Activated CD4-positive, alpha-beta T cell treated with anti-CD3 and anti-CD28 coated beads, Interleukin-2, amount 10 ng/mL, durations not matched to agents 24 days and 14 days (primary cell): ENCODE measurements around the gene ATP2A3. TPM values are rescaled to one million over a fixed set of nuclear protein-coding genes. Genes with fewer than 3 reads are reported as not detected.

Source experiments
- DNase-seq: peaks from one replicate; pipeline ENCODE4 v3.0.0; 2022
- H3K27ac Mint-ChIP-seq: one replicate; pipeline ENCODE4 v1.8.0; 2022; ENCODE audit warnings: mild to moderate bottlenecking, mixed read lengths
- H3K27me3 Mint-ChIP-seq: one replicate; pipeline ENCODE4 v1.8.0; 2022; ENCODE audit warnings: mixed read lengths
- H3K36me3 Mint-ChIP-seq: one replicate; pipeline ENCODE4 v1.8.0; 2022; ENCODE audit warnings: low read depth, mild to moderate bottlenecking, mixed read lengths
- H3K4me1 Mint-ChIP-seq: one replicate; pipeline ENCODE4 v1.8.0; 2021; ENCODE audit warnings: mixed read lengths
- H3K4me3 Mint-ChIP-seq: one replicate; pipeline ENCODE4 v1.8.0; 2022; ENCODE audit warnings: mild to moderate bottlenecking, moderate library complexity, mixed read lengths
- H3K9me3 Mint-ChIP-seq: one replicate; pipeline ENCODE4 v1.8.0; 2021; ENCODE audit warnings: mixed read lengths
- intact Hi-C: fragments of 100-400 bp; cut with micrococcal nuclease; formaldehyde crosslinking; loops from one replicate; pipeline ENCODE4 v1.15.1; 2023
- total RNA-seq: library from RNA; stranded (reverse); gene quantifications from 2 replicates; pipeline ENCODE4 v1.2.3, GENCODE V29; 2022

ATP2A3 gene
- total RNA-seq, 1 donor from 2014 or later: 110 TPM

DNA sequence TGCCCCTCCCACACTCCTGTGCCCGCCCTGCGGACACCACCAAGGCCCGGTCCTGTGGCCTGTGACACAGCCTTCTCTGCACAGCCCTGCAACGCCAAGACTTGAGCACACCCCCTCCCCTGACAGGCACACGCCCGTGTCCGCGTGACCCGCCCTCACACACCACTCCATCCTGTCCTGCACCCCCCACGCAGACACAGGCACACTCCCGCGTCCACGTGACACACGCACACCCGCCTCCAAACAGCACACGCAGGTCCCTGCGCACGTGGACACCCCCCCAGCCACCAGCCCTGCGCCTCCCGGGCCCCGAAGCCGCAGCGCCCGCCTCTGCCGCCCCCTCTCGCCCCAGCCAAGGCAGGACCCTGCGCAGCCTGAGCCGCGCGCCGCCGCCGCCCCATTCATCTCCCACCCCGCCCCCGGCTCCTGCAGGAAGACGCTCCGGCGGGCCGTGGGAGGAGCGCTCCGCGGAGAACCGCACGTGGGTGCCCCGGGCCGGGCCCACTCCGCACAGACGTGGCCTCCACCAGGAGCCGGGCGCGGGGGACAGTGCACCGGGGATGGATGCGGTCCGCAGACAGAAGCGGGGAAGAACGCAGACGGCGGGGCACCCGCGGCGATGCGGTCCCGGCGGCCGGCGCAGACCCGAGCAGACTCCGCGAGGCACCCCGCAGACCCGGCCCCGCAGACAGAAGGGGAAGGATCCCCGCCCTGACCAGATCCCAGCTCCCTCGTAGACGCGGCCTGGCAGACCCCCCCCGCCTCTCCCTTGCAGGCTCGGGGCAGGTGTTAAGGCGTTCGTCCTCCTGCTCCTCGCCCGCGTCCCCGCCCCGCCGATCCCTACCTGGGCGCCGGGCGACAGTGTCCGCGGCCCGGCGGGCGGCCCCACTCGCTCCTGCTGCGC is 71.9 kb downstream of the ATP2A3 start:
- Mint-ChIP-seq H3K4me1 (peaks cover 28% of the 10 kb centered on the region), H3K4me3 (peak overlapping the region; percentile 78), H3K27ac (peak overlapping the region; percentile 75)

GRCh38 chr17:3891626-3892094 is 72.6 kb downstream of the ATP2A3 start:
- Mint-ChIP-seq H3K27me3 (peaks cover 7% of the 10 kb centered on the region), H3K27ac (peak overlapping the region; percentile 75), H3K4me3 (peak overlapping the region; percentile 78), H3K4me1 (peaks cover 35% of the 10 kb centered on the region), H3K9me3 (no peaks in the 10 kb centered on the region), H3K36me3 (peaks cover 3% of the 10 kb centered on the region)
- intact Hi-C loops: loop anchor here (2.0 kb wide), 2 partner anchors 19 to 73 kb away; partner anchors contain the start of gene ATP2A3
- DNase-seq: no peak

More for the DNA sequence above, 71.9 kb downstream of the ATP2A3 start:
- Mint-ChIP-seq H3K9me3 (no peaks in the 10 kb centered on the region), H3K36me3 (peaks cover 3% of the 10 kb centered on the region), H3K27me3 (peaks cover 7% of the 10 kb centered on the region)
- peak; percentile 93 for DNase-seq
- intact Hi-C loops: loop anchor here (2.0 kb wide), 2 partner anchors 18 to 72 kb away; partner anchors contain the start of gene ATP2A3

DNA sequence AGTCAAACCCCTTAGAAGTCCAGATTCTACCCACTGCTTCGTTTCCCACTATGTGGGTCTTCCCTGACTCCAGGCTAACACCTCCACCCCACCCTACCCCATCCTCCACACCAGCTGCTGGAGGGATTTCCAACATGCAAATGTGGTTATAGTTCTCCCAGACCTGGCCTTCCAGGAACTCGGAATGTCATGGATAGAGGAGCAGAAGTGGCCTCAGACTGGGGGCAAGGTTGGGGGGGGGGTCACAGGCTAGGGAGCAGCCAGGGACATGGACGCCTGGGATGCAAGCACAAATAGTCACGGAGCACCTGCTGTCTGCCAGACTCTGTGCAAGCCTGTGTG is 73.4 kb downstream of the ATP2A3 start:
- Mint-ChIP-seq H3K27ac (no peak overlapping the region), H3K4me1 (peaks cover 40% of the 10 kb centered on the region), H3K27me3 (peaks cover 7% of the 10 kb centered on the region), H3K4me3 (peak overlapping the region; percentile 78), H3K9me3 (no peaks in the 10 kb centered on the region), H3K36me3 (peaks cover 3% of the 10 kb centered on the region)
- no peak for DNase-seq
- intact Hi-C loops: no loop called here

DNA sequence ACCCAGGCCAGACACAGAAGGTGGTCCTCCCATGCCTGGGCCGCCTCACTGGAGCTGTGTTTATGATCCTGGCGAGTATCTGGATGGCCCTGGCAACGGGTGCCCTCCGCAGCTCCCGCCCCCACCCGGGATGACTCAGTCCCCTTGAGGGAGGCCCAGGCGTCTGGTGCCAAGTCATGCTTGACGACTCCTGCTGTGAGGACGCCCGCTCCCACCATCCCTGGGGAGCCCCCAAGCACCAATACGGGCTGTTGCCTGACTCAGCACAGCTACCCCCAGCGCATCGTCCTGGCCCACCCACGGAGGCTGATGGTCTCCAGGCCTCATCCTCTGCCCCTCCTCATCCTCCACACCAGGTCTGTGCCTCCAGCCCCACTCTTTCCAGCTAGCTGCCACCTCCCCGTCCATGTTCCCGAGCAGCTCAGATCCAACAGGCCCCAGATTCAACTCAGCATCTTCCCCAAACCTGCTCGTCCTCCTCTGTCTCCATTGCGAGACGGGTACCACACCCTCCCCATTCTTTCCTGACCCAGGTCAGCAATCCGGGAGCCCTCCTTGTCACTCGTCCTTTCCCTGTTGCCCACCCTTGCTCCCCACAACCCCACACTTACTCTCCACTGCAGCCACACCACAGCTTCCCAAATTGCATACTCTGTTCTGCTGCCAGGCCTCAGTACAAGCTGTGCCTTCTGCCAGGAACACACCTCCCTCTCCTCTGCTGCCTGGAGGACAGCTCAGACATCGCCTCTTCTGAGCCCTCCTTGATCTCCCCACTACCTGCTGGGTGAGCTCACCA is 74.0 kb downstream of the ATP2A3 start:
- Mint-ChIP-seq H3K27ac (peak overlapping the region; percentile 1), H3K4me3 (no peak overlapping the region), H3K27me3 (peaks cover 7% of the 10 kb centered on the region), H3K36me3 (peaks cover 3% of the 10 kb centered on the region), H3K4me1 (peaks cover 40% of the 10 kb centered on the region), H3K9me3 (no peaks in the 10 kb centered on the region)
- DNase-seq: no peak
- intact Hi-C loops: no loop called here

GRCh38 chr17:3889325-3890012 is 74.8 kb downstream of the ATP2A3 start:
- intact Hi-C loops: no loop called here
- peaks cover 3% of the 10 kb centered on the region for H3K36me3 Mint-ChIP-seq
- no peaks in the 10 kb centered on the region for H3K9me3 Mint-ChIP-seq
- H3K27ac Mint-ChIP-seq: no peak overlapping the region
- no peak for DNase-seq
- no peak overlapping the region for H3K4me3 Mint-ChIP-seq
- peaks cover 7% of the 10 kb centered on the region for H3K27me3 Mint-ChIP-seq
- H3K4me1 Mint-ChIP-seq: peaks cover 40% of the 10 kb centered on the region

GRCh38 chr17:3888343-3889171 is 75.7 kb downstream of the ATP2A3 start:
- no peak overlapping the region for H3K27ac Mint-ChIP-seq
- H3K9me3 Mint-ChIP-seq: no peaks in the 10 kb centered on the region
- intact Hi-C loops: no loop called here
- DNase-seq: no peak
- peaks cover 7% of the 10 kb centered on the region for H3K27me3 Mint-ChIP-seq
- no peak overlapping the region for H3K4me3 Mint-ChIP-seq
- peaks cover 34% of the 10 kb centered on the region for H3K4me1 Mint-ChIP-seq
- H3K36me3 Mint-ChIP-seq: peaks cover 3% of the 10 kb centered on the region

- no peak for DNase-seq
- Mint-ChIP-seq H3K4me1 (peaks cover 31% of the 10 kb centered on the region), H3K27me3 (peaks cover 7% of the 10 kb centered on the region), H3K27ac (no peak overlapping the region), H3K36me3 (peaks cover 5% of the 10 kb centered on the region), H3K4me3 (no peak overlapping the region), H3K9me3 (no peaks in the 10 kb centered on the region)
- intact Hi-C loops: no loop called here
These were observed 76.4 kb downstream of the ATP2A3 start for GRCh38 chr17:3887804-3888203.

DNA sequence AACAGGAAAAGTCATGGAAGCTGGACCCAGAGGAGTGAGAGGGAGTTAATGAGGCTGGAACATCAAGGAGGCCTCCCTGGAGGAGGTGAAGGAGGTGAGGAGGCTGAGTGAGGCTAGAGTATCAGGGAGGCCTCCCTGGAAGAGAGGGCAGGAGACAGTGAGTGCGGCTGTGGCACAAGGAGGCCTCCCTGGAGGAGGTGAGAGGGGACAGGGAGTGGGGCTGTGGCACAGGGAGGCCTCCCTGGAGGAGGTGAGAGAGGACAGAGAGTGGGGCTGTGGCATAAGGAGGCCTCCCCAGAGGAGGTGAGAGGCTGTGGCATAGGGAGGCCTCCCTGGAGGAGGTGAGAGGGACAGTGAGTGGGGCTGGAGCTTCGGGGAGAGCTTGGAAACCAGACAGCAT is 76.8 kb downstream of the ATP2A3 start:
- no peak for DNase-seq
- intact Hi-C loops: no loop called here
- Mint-ChIP-seq H3K27ac (peak overlapping the region; percentile 76), H3K9me3 (no peaks in the 10 kb centered on the region), H3K4me3 (peak overlapping the region; percentile 53), H3K4me1 (peaks cover 31% of the 10 kb centered on the region), H3K27me3 (peaks cover 7% of the 10 kb centered on the region), H3K36me3 (peaks cover 5% of the 10 kb centered on the region)

DNA sequence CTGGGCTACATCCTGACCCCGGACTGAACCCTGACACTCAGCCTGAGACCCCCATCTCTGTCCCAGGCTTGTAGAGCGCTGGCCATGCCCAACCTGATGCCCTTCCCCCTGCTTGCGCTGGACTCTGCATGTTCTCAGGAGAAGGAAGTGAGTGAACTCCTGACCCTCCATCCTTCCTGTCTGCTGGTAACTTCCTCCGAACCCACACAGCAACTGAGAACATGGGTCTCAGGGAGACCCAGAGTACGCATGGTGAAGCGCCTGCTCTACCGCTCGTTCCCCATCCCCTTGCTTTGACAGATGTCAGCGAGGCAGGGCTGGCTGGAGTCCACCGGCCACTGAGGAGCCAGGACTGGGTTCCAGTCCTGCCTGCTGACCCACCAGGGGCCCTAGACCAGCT is 77.5 kb downstream of the ATP2A3 start:
- Mint-ChIP-seq H3K27ac (peak overlapping the region; percentile 76), H3K27me3 (peaks cover 6% of the 10 kb centered on the region), H3K36me3 (peaks cover 2% of the 10 kb centered on the region), H3K4me3 (peak overlapping the region; percentile 53), H3K4me1 (peaks cover 27% of the 10 kb centered on the region), H3K9me3 (no peaks in the 10 kb centered on the region)
- intact Hi-C loops: no loop called here
- DNase-seq: peak; percentile 67

DNA sequence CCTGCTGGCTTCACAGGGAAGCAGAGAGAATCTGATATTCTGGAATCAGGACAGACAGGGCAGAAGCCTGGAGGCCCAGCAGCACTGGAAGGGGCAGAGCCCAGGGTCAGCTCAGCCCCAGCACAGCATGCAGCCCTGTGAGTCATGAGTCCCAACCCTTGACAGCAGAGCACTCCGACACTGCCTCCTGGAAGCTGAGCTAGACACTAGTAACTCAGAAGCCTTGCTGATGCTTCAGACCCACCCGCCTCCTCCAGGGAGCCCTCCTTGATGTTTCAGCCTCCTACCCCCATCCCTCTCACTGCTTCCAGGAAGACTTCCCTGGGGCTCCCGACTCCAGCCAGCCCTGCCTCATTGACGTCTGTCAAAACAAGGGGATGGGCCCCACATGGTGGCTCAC is 78.3 kb downstream of the ATP2A3 start:
- H3K36me3 Mint-ChIP-seq: peaks cover 2% of the 10 kb centered on the region
- no peaks in the 10 kb centered on the region for H3K9me3 Mint-ChIP-seq
- H3K27me3 Mint-ChIP-seq: no peaks in the 10 kb centered on the region
- H3K4me1 Mint-ChIP-seq: peaks cover 20% of the 10 kb centered on the region
- H3K4me3 Mint-ChIP-seq: peak overlapping the region; percentile 22
- DNase-seq: no peak
- intact Hi-C loops: no loop called here
- no peak overlapping the region for H3K27ac Mint-ChIP-seq

- intact Hi-C loops: no loop called here
- H3K4me1 Mint-ChIP-seq: peaks cover 18% of the 10 kb centered on the region
- H3K9me3 Mint-ChIP-seq: no peaks in the 10 kb centered on the region
- no peak overlapping the region for H3K4me3 Mint-ChIP-seq
- H3K27ac Mint-ChIP-seq: no peak overlapping the region
- DNase-seq: no peak
- no peaks in the 10 kb centered on the region for H3K27me3 Mint-ChIP-seq
- H3K36me3 Mint-ChIP-seq: peaks cover 2% of the 10 kb centered on the region
These were observed 79.0 kb downstream of the ATP2A3 start for GRCh38 chr17:3885271-3885670.

DNA sequence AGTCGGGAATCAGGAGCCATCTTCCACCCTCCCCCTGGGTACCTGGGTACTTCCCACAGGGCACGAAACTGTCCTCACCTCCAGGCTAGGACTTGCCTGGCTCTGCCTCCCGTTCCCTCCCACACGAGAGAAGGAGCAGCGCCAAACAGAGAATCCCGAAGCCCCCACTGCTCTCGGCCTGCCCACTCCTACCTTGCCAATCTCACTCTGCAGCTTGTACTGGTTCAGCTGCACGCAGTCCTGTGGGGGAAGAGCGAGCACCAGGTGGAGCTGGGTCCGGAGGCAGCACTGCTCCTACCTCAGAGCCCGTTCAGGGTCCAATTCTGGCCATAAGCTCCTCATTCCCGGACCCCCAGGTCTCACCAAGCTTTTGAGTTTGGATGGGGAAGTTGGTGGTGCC is 80.0 kb downstream of the ATP2A3 start:
- Mint-ChIP-seq H3K4me1 (peaks cover 17% of the 10 kb centered on the region), H3K36me3 (peaks cover 2% of the 10 kb centered on the region), H3K27me3 (no peaks in the 10 kb centered on the region), H3K4me3 (no peak overlapping the region), H3K9me3 (no peaks in the 10 kb centered on the region), H3K27ac (no peak overlapping the region)
- intact Hi-C loops: no loop called here
- DNase-seq: no peak

DNA sequence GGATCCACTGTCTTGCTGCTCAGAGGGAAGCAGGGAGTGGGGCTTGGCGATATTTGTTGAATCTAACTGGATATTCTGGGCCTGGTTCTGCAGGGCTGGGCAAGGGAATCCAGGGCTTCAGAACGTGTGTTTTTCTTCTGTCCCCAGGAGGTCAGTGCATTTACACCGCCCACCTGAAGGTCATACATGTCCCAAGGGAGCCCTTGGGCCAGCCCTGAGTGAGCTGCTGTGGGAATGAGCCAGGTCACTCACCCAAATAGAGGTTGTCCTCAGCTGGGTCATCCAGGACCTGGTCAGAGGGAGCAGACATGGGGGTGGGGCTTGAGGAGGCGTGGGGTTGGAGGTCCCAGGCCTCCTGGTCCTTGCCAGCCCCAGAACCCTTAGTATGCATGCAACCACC is 82.0 kb downstream of the ATP2A3 start:
- H3K36me3 Mint-ChIP-seq: peaks cover 2% of the 10 kb centered on the region
- DNase-seq: no peak
- H3K9me3 Mint-ChIP-seq: no peaks in the 10 kb centered on the region
- H3K27ac Mint-ChIP-seq: no peak overlapping the region
- peaks cover 12% of the 10 kb centered on the region for H3K4me1 Mint-ChIP-seq
- no peaks in the 10 kb centered on the region for H3K27me3 Mint-ChIP-seq
- intact Hi-C loops: no loop called here
- no peak overlapping the region for H3K4me3 Mint-ChIP-seq
